Lower leg skin (tissue), 4 donors: ENCODE data around the gene CMC4. TPM values are rescaled to one million over a fixed set of nuclear protein-coding genes. Genes with fewer than 3 reads are reported as not detected.
A peak's percentile ranks its signal among the peaks of the same experiment; 100 is the strongest.

ENCODE experiments used
- DNase-seq, 2 donors: peaks; one replicate each; pipeline ENCODE4 v3.0.0-alpha.2; 2019; ENCODE audit warnings: low spot score in 2 of 2
- H3K4me3 ChIP-seq: fragments of 200-600 bp; sonication (generic); 2 replicates; pipeline ENCODE4 v1.5.1; 2017; ENCODE audit warnings: mild to moderate bottlenecking, low read depth; ENCODE audit not compliant: poor library complexity, severe bottlenecking
- POLR2A ChIP-seq, 2 donors: fragments of 450-650 bp; IDR thresholded peaks; one replicate each; pipeline ENCODE4 v1.6.1; 2016 to 2017; ENCODE audit warnings: antibody characterized with exemption in 2 of 2, mild to moderate bottlenecking in 1 of 2, moderate library complexity in 1 of 2
- WGBS, 2 donors: methylation state at CpG; one replicate each; pipeline ENCODE4 v1.1.5; 2018; 5-methylcytosine and 5-hydroxymethylcytosine counted together
- intact Hi-C: fragments of 100-400 bp; cut with DNase I; formaldehyde crosslinking; loops from one replicate; pipeline ENCODE4 v1.15.0; 2023; ENCODE audit warnings: low total_unique reads
- total RNA-seq, 4 donors: library from RNA; depleted of rRNA; stranded (reverse); fragments of >200 nt; gene quantifications; one replicate each; pipeline ENCODE4 v1.1.0, GENCODE V29; 2016
- TF ChIP-seq, protein P1 (sequence below), 3 donors: fragments of 450-650 bp; IDR thresholded peaks; one replicate each; pipeline ENCODE4 v1.5.1; 2016; ENCODE audit warnings: antibody characterized with exemption in 3 of 3, mild to moderate bottlenecking in 3 of 3, moderate library complexity in 2 of 3

Gene CMC4, protein sequence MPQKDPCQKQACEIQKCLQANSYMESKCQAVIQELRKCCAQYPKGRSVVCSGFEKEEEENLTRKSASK
- total RNA-seq, result 10 to 100 TPM; 17.8 to 22.2 (median 18.5) TPM

DNA sequence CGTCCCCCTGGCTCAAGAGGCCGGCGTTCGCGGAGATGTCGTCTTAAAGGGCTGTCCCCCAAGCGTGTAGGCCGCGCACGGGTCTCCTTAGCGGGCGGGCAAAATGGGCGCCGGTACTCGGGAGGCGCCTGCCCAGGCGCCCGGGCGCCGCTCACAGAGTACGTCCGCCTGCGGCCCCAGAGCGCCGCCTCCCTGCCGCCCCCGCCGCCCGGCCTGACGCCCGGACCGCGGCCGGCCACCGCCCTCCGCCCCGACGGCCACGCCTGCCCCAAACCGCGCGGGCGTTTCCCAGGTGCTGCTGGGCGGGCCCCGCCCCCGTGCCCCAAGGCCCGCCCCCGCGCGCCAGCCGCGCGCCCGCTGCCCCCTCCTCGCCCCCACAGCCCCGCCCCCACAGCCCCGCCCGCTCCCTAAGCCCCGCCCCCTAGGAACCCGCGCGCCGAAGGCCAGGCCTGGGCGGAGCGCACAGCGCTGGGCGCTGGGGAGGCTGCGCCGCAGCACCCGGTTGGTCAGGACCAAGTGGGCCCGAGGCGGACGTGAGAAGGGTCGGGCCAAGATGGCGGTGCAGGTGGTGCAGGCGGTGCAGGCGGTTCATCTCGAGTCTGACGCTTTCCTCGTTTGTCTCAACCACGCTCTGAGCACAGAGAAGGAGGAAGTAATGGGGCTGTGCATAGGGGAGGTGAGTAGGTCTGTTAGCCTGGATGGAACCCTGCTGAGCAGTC lies at the start of gene CMC4, which contains the start of the genes BRCC3 and MTCP1:
TSS of gene CMC4 (minus strand) at position 162 of the 719 bp plus-strand sequence. CDS start 7,113 bp downstream, outside the sequence.
TSS of gene BRCC3 (plus strand) at position 534 of the 719 bp plus-strand sequence. CDS start at position 554, 20 bp downstream.
TSS of gene MTCP1 (minus strand) at position 162 of the 719 bp plus-strand sequence. CDS start 5,126 bp downstream, outside the sequence.
- TF ChIP-seq, protein P1, sequence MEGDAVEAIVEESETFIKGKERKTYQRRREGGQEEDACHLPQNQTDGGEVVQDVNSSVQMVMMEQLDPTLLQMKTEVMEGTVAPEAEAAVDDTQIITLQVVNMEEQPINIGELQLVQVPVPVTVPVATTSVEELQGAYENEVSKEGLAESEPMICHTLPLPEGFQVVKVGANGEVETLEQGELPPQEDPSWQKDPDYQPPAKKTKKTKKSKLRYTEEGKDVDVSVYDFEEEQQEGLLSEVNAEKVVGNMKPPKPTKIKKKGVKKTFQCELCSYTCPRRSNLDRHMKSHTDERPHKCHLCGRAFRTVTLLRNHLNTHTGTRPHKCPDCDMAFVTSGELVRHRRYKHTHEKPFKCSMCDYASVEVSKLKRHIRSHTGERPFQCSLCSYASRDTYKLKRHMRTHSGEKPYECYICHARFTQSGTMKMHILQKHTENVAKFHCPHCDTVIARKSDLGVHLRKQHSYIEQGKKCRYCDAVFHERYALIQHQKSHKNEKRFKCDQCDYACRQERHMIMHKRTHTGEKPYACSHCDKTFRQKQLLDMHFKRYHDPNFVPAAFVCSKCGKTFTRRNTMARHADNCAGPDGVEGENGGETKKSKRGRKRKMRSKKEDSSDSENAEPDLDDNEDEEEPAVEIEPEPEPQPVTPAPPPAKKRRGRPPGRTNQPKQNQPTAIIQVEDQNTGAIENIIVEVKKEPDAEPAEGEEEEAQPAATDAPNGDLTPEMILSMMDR (IDR thresholded peaks at IDR 0.05), result no peak
- TF ChIP-seq POLR2A (IDR thresholded peaks at IDR 0.05), result peak in 1 of 2 donors; percentile 16
- intact Hi-C loops, result no loop called here
- peak; percentile 58 to 93 for DNase-seq
- WGBS, 2 donors, result 1 to 42% methylated on average over 14 to 54 of the region's 81 CpGs
- peak within 1 kb of the TSS; percentile 40 for H3K4me3 ChIP-seq

DNA sequence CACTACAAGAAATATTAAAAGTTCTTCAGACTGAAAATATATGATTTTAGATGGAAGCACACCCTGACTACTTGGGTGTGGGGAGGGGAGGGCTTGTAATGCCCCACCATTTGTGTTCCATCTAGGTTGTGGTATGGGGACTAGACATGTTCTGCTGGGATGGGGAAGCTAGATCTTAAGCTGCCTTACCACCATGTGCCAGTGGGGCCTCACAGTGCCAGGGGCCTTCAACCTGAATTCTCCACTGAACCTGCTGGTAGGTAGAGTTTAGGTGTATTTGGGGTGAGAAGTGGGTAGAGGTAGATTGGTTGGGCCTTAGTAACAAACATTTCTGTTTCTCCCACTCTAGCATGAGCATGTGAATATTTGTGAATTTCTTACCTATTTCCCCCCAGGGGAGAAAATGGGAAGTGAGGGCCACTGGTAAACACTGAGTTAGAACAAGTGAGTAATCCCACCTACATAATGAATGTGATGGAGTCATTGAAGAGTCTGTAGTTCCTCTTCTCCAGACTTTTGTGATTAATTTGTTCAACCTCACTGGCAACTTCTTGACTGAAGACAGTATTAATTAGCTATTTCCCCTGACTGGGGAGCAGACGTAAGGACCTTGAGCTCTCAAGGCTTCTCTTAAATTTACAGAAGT lies 44.4 kb upstream of the CMC4 start:
- intact Hi-C loops, result no loop called here
- no peak overlapping the region for H3K4me3 ChIP-seq
- WGBS, 2 donors, result 82 to 86% methylated on average over 1 of the region's 1 CpG
- no peak for DNase-seq
- TF ChIP-seq, protein P1 (IDR thresholded peaks at IDR 0.05), result no peak
- no peak for TF ChIP-seq POLR2A (IDR thresholded peaks at IDR 0.05)

DNA sequence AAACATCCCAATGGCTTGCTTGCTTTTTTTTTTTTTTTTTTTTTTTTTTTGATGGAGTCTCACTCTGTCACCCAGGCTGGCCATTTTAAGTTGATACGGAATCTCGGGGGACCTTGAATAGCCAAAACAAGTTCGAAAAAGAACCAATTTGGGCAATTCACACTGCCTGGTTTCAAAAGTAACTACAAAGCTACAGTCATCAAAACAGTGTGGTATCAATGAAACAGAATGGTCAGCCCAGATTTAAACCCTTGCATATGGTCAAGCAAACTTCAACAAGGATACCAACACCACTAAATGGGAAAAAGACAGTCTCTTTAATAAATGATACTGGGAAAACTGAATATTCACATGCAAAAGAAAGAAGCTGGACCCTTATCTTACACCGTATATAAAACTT lies 42.2 kb upstream of the CMC4 start:
- no peak for TF ChIP-seq POLR2A (IDR thresholded peaks at IDR 0.05)
- TF ChIP-seq, protein P1 (IDR thresholded peaks at IDR 0.05), result no peak
- intact Hi-C loops, result no loop called here
- no peak for DNase-seq
- 88 to 98% methylated on average over 4 of the region's 4 CpGs for WGBS, 2 donors
- H3K4me3 ChIP-seq, result no peak overlapping the region

DNA sequence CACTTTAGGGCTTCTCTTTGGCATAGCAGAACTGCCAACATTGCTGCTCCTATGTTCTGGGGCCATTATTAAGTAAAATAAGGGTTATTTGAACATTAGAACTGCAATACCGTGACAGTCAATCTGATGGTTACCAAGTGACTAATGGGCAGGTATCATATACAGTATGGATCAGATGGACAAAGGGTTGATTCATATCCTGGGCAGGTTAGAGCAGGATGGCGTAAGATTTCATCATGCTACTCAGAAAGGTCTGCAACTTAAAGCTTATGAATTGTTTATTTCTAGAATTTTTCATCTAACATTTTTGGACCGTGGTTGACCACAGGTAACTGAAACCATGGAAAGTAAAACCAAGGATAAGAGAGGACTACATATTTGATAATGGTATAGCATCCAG lies 41.2 kb upstream of the CMC4 start:
- no peak overlapping the region for H3K4me3 ChIP-seq
- intact Hi-C loops, result no loop called here
- DNase-seq, result no peak
- 84 to 91% methylated on average over 3 of the region's 3 CpGs for WGBS, 2 donors
- TF ChIP-seq POLR2A (IDR thresholded peaks at IDR 0.05), result no peak
- TF ChIP-seq, protein P1 (IDR thresholded peaks at IDR 0.05), result no peak

DNA sequence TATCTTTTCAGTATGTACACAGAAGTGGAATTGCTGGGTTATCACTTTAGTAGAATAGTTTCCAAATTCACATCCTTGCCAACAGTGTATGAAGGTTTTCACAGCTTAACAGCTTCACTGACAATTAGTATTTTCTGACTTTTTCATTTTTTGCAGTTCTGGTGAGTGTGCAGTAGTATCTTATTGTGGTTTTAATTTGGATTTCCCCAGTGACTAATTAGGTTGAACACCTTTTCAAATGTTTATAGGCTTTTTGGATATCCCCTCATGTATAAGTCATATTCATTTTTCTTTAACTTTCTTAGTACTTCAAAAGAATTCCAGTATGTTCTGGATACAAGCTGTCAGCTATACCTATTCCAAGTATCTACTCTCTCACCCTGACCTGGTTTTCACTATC lies 37.5 kb upstream of the CMC4 start:
- H3K4me3 ChIP-seq, result no peak overlapping the region
- intact Hi-C loops, result no loop called here
- no peak for DNase-seq
- TF ChIP-seq, protein P1 (IDR thresholded peaks at IDR 0.05), result no peak
- TF ChIP-seq POLR2A (IDR thresholded peaks at IDR 0.05), result no peak
